GM23248 (cell line): ENCODE results near the gene PTOV1. TPM values are rescaled to one million over a fixed set of nuclear protein-coding genes. Genes with fewer than 3 reads are reported as not detected.

ENCODE experiments used
- DNase-seq: peaks from one replicate; pipeline ENCODE4 v3.0.0-alpha.2; 2015
- H2AFZ ChIP-seq: fragments of 200-600 bp; sonication (generic); 2 replicates; pipeline ENCODE4 v1.6.1; 2016; ENCODE audit warnings: antibody characterized with exemption
- H3F3A ChIP-seq: fragments of 200-600 bp; sonication (generic); 2 replicates; pipeline ENCODE4 v1.6.1; 2016; ENCODE audit warnings: mild to moderate bottlenecking, antibody characterized with exemption, mixed run types; ENCODE audit not compliant: insufficient read depth
- H3K27ac ChIP-seq: fragments of 200-600 bp; sonication (generic); 2 replicates; pipeline ENCODE4 v1.5.1; 2016; ENCODE audit warnings: mild to moderate bottlenecking
- H3K27me3 ChIP-seq: fragments of 200-600 bp; sonication (generic); replicated peaks from 2 replicates; pipeline ENCODE4 v1.6.1; 2016; ENCODE audit warnings: mild to moderate bottlenecking; ENCODE audit not compliant: insufficient read depth
- H3K36me3 ChIP-seq: fragments of 200-600 bp; sonication (generic); 2 replicates; pipeline ENCODE4 v1.6.1; 2016; ENCODE audit warnings: low read depth, mild to moderate bottlenecking
- H3K4me1 ChIP-seq: fragments of 200-600 bp; sonication (generic); 2 replicates; pipeline ENCODE4 v1.6.1; 2016; ENCODE audit warnings: mild to moderate bottlenecking; ENCODE audit not compliant: insufficient read depth
- H3K4me2 ChIP-seq: fragments of 200-600 bp; sonication (generic); one replicate; pipeline ENCODE4 v1.6.1; 2016; ENCODE audit warnings: mild to moderate bottlenecking; ENCODE audit not compliant: unreplicated experiment
- H3K4me3 ChIP-seq: fragments of 200-600 bp; sonication (generic); 2 replicates; pipeline ENCODE4 v1.5.1; 2016; ENCODE audit warnings: mild to moderate bottlenecking
- H3K79me2 ChIP-seq: fragments of 200-600 bp; sonication (generic); 2 replicates; pipeline ENCODE4 v1.6.1; 2016; ENCODE audit warnings: mild to moderate bottlenecking; ENCODE audit not compliant: insufficient read depth
- H3K9ac ChIP-seq: fragments of 200-600 bp; sonication (generic); 2 replicates; pipeline ENCODE4 v1.6.1; 2016; ENCODE audit warnings: mild to moderate bottlenecking
- H3K9me2 ChIP-seq: fragments of 200-600 bp; sonication (generic); 2 replicates; pipeline ENCODE4 v1.6.1; 2016; ENCODE audit warnings: mixed run types, mild to moderate bottlenecking, moderate library complexity; ENCODE audit not compliant: insufficient read depth
- H3K9me3 ChIP-seq: fragments of 200-600 bp; sonication (generic); one replicate; pipeline ENCODE4 v1.6.1; 2017; ENCODE audit warnings: low read depth
- H4K20me1 ChIP-seq: fragments of 200-600 bp; sonication (generic); 2 replicates; pipeline ENCODE4 v1.6.0; 2016; ENCODE audit not compliant: insufficient read depth
- EZH2 ChIP-seq: fragments of 200-600 bp; sonication (generic); IDR thresholded peaks from 2 replicates; pipeline ENCODE4 v1.6.1; 2018; ENCODE audit warnings: antibody characterized with exemption, mild to moderate bottlenecking; ENCODE audit not compliant: insufficient read depth, poor library complexity, severe bottlenecking
- EZH2phosphoT487 ChIP-seq: fragments of 200-600 bp; sonication (generic); IDR thresholded peaks from 2 replicates; pipeline ENCODE4 v1.6.1; 2018; ENCODE audit warnings: antibody characterized with exemption, moderate library complexity, mild to moderate bottlenecking, low read depth; ENCODE audit not compliant: insufficient read depth
- WGBS, 2 experiments: methylation state at CpG; one replicate each; pipeline ENCODE4 v1.1.6; 2015 to 2017; ENCODE audit warnings: low lambda C conversion rate in 2 of 2, low coverage in 1 of 2; ENCODE audit errors: missing lambda C conversion rate in 2 of 2; 5-methylcytosine and 5-hydroxymethylcytosine counted together
- in situ Hi-C: fragments of 300-500 bp; cut with MboI; formaldehyde crosslinking; loops from 2 replicates; pipeline ENCODE4 v1.15.0; 2020
- polyA plus RNA-seq: library from polyadenylated mRNA; unstranded; fragments of >200 nt; fragmentation: Nextera tagmentation; extraction: Ambion mirVana; gene quantifications from 2 replicates; pipeline ENCODE4 v1.2.1, GENCODE V29; 2016
- total RNA-seq: library from RNA; depleted of rRNA; stranded (reverse); fragments of >200 nt; shearing (Covaris generic); gene quantifications from 2 replicates; pipeline ENCODE4 v1.2.3, GENCODE V29; 2014

Gene PTOV1
- total and polyA plus RNA-seq, 2 experiments from 2014 or later = 88.0 to 88.9 TPM

- DNase-seq = no peak
- in situ Hi-C loops = no loop called here
- TF ChIP-seq EZH2phosphoT487 (no peak), EZH2 (no peak)
- no peaks in the 10 kb centered on the region for H3K9me3 ChIP-seq
- no peaks in the 10 kb centered on the region for H4K20me1 ChIP-seq
- H3F3A ChIP-seq = no peaks in the 10 kb centered on the region
- peaks cover 10% of the 10 kb centered on the region for H3K4me1 ChIP-seq
- no peak overlapping the region; the same call in 1 of the 2 replicates for H3K9ac ChIP-seq
- no peaks in the 10 kb centered on the region for H3K9me2 ChIP-seq
- H3K27me3 ChIP-seq = no peaks in the 10 kb centered on the region
- H3K36me3 ChIP-seq = peaks cover 17% of the 10 kb centered on the region; the same call in 1 of the 2 replicates
- no peak overlapping the region for H3K4me2 ChIP-seq
- H3K4me3 ChIP-seq = no peak overlapping the region
- 93% methylated on average over 12 of the region's 12 CpGs for WGBS, 2 experiments
- no peak overlapping the region for H3K27ac ChIP-seq
- H2AFZ ChIP-seq = no peak overlapping the region
- H3K79me2 ChIP-seq = peaks cover 31% of the 10 kb centered on the region
These were observed 28.4 kb downstream of the PTOV1 start for GRCh38 chr19:49879243-49879963.

DNA sequence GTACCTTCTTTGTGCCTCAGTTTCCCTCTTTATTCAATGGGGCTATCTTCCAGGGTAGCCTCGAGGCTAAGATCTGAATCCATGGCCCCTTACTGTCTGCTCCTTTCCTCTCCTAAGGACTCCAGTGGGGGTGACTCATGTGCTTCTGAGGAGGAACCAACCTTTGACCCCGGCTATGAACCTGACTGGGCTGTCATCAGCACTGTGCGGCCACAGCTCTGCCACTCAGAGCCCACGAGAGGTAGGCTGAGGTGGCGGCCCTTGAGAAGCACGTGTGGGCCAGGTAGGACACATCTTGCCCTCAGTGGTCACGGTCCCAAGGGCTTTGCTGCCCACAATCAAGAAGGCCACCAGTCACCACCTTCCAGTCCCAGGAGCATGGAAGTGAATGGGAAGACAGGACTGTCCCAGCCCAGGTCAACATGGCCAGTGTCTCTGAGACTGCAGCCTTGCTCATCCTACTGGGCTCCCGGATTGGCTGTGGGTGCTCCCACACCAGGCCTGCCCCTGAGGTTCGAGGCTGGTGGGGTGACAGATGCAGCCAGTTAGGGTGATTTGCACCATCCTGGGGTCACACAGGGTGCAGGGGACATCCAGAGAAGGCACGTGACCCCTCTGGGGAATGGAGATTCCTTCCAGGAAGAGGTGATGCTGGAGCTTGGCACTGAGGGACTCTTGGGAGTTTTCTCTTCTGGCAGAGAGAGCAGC lies 29.4 kb downstream of the PTOV1 start:
- no peak overlapping the region for H3K27ac ChIP-seq
- peaks cover 17% of the 10 kb centered on the region; the same call in 1 of the 2 replicates for H3K36me3 ChIP-seq
- in situ Hi-C loops = no loop called here
- no peaks in the 10 kb centered on the region for H3F3A ChIP-seq
- H3K9ac ChIP-seq = no peak overlapping the region
- no peaks in the 10 kb centered on the region for H3K9me3 ChIP-seq
- H4K20me1 ChIP-seq = no peaks in the 10 kb centered on the region
- H3K79me2 ChIP-seq = peaks cover 22% of the 10 kb centered on the region
- TF ChIP-seq EZH2phosphoT487 (no peak), EZH2 (no peak)
- H3K9me2 ChIP-seq = no peaks in the 10 kb centered on the region
- no peak overlapping the region for H3K4me2 ChIP-seq
- H3K27me3 ChIP-seq = no peaks in the 10 kb centered on the region
- peaks cover 6% of the 10 kb centered on the region for H3K4me1 ChIP-seq
- no peak for DNase-seq
- no peak overlapping the region for H3K4me3 ChIP-seq
- WGBS, 2 experiments = 90% methylated on average over 10 of the region's 10 CpGs
- H2AFZ ChIP-seq = no peak overlapping the region

GRCh38 chr19:49881186-49881585 lies 30.2 kb downstream of the PTOV1 start:
- H3K36me3 ChIP-seq = peaks cover 17% of the 10 kb centered on the region; the same call in 1 of the 2 replicates
- no peak overlapping the region for H3K4me2 ChIP-seq
- H3K9me2 ChIP-seq = no peaks in the 10 kb centered on the region
- TF ChIP-seq EZH2 = no peak
- no peak for TF ChIP-seq EZH2phosphoT487
- H3K9me3 ChIP-seq = no peaks in the 10 kb centered on the region
- in situ Hi-C loops = no loop called here
- 92 to 94% methylated on average over 15 to 17 of the region's 17 CpGs for WGBS, 2 experiments
- H4K20me1 ChIP-seq = no peaks in the 10 kb centered on the region
- no peak overlapping the region for H2AFZ ChIP-seq
- H3K79me2 ChIP-seq = peaks cover 14% of the 10 kb centered on the region
- H3K4me1 ChIP-seq = peaks cover 4% of the 10 kb centered on the region; the same call in 1 of the 2 replicates
- H3K27me3 ChIP-seq = no peaks in the 10 kb centered on the region
- DNase-seq = no peak
- no peak overlapping the region for H3K27ac ChIP-seq
- no peak overlapping the region for H3K9ac ChIP-seq
- no peaks in the 10 kb centered on the region for H3F3A ChIP-seq
- no peak overlapping the region for H3K4me3 ChIP-seq

DNA sequence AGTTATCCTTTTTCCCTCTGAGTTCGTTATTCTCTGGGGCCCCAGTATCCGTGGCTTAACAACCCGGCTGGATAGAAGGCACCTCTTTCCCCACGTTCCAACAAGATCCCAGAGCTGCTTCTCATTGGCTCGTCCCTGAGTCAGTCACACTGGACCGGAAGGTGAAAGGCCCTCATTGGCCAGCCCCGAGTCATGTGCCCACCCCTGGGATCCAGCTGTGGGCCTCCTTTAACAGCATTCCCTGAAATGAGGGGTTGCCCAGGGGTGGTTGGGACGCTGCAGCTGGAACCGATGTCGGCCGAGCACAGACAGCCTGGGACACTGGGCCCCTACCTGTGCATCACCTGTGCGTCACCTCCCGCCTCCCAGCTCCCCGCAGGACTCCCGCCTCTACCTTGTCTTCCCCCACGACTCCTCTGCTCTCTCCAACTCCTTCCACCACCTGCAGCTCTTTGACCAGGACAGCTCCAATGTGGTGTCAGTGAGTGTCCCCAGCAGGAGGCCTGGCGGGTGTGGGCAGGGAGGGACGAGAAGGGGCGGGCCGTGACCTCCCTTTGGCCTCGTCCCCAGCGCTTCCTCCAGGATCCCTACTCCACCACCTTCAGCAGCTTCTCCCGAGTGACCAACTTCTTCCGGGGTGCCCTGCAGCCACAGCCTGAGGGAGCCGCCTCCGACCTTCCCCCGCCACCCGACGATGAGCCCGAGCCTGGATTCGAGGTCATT lies 30.9 kb downstream of the PTOV1 start:
- peaks cover 4% of the 10 kb centered on the region; the same call in 1 of the 2 replicates for H3K4me1 ChIP-seq
- H3K9me2 ChIP-seq = no peaks in the 10 kb centered on the region
- no peak overlapping the region for H3K4me3 ChIP-seq
- H3K9me3 ChIP-seq = no peaks in the 10 kb centered on the region
- H3K36me3 ChIP-seq = peaks cover 17% of the 10 kb centered on the region; the same call in 1 of the 2 replicates
- no peak overlapping the region for H3K27ac ChIP-seq
- H2AFZ ChIP-seq = no peak overlapping the region
- H4K20me1 ChIP-seq = no peaks in the 10 kb centered on the region
- no peak overlapping the region for H3K9ac ChIP-seq
- in situ Hi-C loops = no loop called here
- H3F3A ChIP-seq = no peaks in the 10 kb centered on the region
- H3K27me3 ChIP-seq = no peaks in the 10 kb centered on the region
- no peak for DNase-seq
- H3K4me2 ChIP-seq = no peak overlapping the region
- 89 to 90% methylated on average over 27 to 31 of the region's 31 CpGs for WGBS, 2 experiments
- H3K79me2 ChIP-seq = peaks cover 12% of the 10 kb centered on the region
- no peak for TF ChIP-seq EZH2phosphoT487
- no peak for TF ChIP-seq EZH2
